IPS-18a (cell line): ENCODE measurements around the gene OR52A1.
"Not testable (repeated sequence)": the region's sequence is repeated elsewhere in the genome, so short reads cannot be mapped to it uniquely, and the experiment has no call there.

ENCODE experiments used
- H3K27ac ChIP-seq: one replicate; pipeline ENCODE4 v1.5.1; 2013; ENCODE audit warnings: low read length
- H3K27me3 ChIP-seq: one replicate; pipeline ENCODE4 v1.6.1; 2013; ENCODE audit warnings: mild to moderate bottlenecking, low read length; ENCODE audit not compliant: control insufficient read depth, insufficient read depth
- H3K36me3 ChIP-seq: one replicate; pipeline ENCODE4 v1.6.1; 2013; ENCODE audit warnings: low read depth, low read length; ENCODE audit not compliant: control insufficient read depth
- H3K4me1 ChIP-seq: one replicate; pipeline ENCODE4 v1.6.1; 2013; ENCODE audit warnings: low read depth, low read length; ENCODE audit not compliant: control insufficient read depth
- H3K4me3 ChIP-seq: one replicate; pipeline ENCODE4 v1.5.1; 2013; ENCODE audit warnings: low read length
- H3K9ac ChIP-seq: one replicate; pipeline ENCODE4 v1.6.1; 2013; ENCODE audit warnings: mild to moderate bottlenecking, low read length, moderate library complexity
- H3K9me3 ChIP-seq: one replicate; pipeline ENCODE4 v1.6.1; 2013; ENCODE audit warnings: low read depth, low read length; ENCODE audit not compliant: control insufficient read depth

OR52A1 gene

DNA sequence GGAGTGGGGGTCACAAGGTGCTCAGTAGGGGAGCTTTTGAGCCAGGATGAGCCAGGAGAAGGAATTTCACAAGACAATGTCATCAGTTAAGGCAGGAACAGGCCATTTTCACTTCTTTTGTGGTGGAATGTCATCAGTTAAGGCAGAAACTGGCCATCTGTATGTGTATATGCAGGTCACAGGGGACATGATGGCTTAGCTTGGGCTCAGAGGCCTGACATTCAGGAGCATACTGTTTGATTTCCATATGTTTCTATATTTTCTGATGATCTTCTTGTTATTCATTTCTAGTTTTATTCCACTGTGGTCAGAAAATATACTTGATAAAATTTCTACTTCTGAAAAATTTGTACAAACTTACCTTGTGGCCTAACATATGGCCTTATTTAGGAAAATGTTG lies 11.3 kb upstream of the OR52A1 start:
- not testable (repeated sequence) for H3K9me3 ChIP-seq, H3K27me3 ChIP-seq, H3K9ac ChIP-seq, H3K36me3 ChIP-seq, H3K4me3 ChIP-seq, H3K27ac ChIP-seq
- H3K4me1 ChIP-seq = peaks cover 11% of the 10 kb centered on the region

- H3K4me3 ChIP-seq, H3K9me3 ChIP-seq, H3K27ac ChIP-seq, H3K9ac ChIP-seq, H3K27me3 ChIP-seq, H3K36me3 ChIP-seq: not testable (repeated sequence)
- peaks cover 11% of the 10 kb centered on the region for H3K4me1 ChIP-seq
Observed at GRCh38 chr11:5164807-5165206, 10.2 kb upstream of the OR52A1 start.

DNA sequence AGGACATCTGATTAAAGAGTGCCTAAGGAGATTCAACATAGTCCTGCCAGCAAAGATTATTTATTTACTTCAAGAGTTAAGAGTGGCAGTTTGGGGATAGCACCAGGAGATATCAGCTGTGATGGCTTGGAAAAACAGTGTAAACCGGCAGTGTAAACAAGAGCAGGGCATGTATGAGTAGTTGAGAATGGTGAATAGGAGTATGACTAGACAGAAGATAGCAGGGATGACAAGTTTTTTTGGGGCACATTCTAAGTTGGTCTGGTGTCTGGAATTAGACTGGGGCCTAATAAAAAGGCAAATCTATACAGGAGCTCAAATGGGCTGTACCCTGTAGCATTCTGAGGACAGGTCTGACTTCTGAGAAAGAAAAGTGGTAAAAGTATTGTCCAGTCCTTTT lies 6.5 kb upstream of the OR52A1 start:
- H3K4me1 ChIP-seq, H3K27ac ChIP-seq, H3K27me3 ChIP-seq, H3K9ac ChIP-seq, H3K36me3 ChIP-seq, H3K9me3 ChIP-seq, H3K4me3 ChIP-seq: not testable (repeated sequence)

DNA sequence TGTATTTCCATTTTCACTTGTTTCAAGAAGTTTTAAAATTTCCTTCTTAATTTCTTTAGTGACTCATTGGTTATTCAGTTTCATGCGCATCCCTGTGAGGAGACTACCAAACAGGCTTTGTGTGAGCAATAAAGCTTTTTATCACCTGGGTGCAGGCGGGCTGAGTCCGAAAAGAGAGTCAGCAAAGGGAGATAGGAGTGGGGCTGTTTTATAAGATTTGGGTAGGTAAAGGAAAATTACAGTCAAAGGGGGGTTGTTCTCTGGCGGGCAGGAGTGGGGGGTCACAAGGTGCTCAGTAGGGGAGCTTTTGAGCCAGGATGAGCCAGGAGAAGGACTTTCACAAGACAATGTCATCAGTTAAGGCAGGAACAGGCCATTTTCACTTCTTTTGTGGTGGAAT lies 5.7 kb upstream of the OR52A1 start:
- H3K9me3 ChIP-seq, H3K4me3 ChIP-seq, H3K36me3 ChIP-seq, H3K9ac ChIP-seq, H3K27ac ChIP-seq, H3K4me1 ChIP-seq, H3K27me3 ChIP-seq: not testable (repeated sequence)

DNA sequence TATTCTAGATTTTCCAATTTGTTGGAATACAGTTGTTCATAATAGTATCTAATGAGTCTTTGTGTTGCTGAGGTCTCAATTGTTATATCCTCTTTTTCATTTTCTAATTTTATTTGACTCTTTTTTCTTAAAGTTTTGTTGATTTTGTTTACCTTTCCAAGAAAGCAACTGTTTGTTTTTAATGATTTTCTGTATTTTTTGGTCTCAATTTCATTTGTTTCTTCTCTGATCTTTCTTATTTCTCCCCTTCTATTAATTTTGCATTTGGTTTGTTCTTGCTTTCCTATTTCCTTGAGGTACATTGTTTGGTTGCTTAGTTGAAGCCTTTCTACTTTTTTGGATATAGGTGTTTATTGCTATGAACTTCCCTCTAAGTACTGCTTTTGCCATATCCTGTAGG lies 5.2 kb upstream of the OR52A1 start:
- H3K27me3 ChIP-seq = no peaks in the 10 kb centered on the region
- no peak overlapping the region for H3K9ac ChIP-seq
- H3K36me3 ChIP-seq = no peaks in the 10 kb centered on the region
- H3K4me1 ChIP-seq = no peaks in the 10 kb centered on the region
- no peaks in the 10 kb centered on the region for H3K9me3 ChIP-seq
- H3K27ac ChIP-seq = no peak overlapping the region
- no peak overlapping the region for H3K4me3 ChIP-seq

DNA sequence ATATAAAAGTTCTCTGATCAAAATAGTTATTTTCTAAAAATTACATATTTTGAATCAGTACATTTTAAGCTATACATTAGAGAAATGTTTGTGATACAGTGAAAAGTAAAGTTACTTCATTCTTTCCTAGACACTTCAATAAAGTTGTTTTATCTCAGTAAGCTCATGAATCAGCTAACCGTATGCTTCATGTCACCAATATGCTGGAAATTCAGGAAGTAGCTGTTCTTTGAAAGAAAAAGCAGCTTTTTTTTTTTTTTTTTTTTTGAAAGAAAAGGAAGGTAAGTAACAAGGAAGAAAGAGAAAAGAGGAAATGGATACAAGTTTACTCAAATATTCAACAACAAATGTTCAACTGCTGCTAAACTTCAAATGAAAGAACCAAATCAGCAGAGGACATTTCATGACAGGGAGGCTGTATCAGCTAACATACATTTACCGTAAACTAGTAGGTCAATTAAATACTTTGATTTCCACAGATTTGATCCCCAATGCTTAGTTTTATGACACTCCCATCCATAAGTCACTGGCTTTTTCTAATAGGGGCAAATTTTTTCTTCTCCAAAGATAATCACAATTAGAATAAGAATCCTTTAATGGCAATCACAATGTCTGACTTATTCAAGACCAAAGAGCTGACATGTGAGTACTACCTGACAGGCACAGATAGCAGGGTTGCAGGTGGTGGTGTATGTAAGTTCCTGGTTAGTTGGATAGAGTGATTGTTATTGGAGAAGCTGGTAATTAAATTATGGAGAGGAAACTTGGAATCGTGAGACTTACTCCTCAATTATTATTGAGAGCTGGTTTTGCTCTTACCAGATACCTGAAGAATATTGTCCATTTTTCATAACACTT lies 754 bp downstream of the OR52A1 start:
- H3K4me1 ChIP-seq = no peaks in the 10 kb centered on the region
- H3K36me3 ChIP-seq = no peaks in the 10 kb centered on the region
- H3K27ac ChIP-seq = no peak overlapping the region
- no peaks in the 10 kb centered on the region for H3K9me3 ChIP-seq
- H3K27me3 ChIP-seq = no peaks in the 10 kb centered on the region
- H3K9ac ChIP-seq = no peak overlapping the region
- no peak overlapping the region for H3K4me3 ChIP-seq

DNA sequence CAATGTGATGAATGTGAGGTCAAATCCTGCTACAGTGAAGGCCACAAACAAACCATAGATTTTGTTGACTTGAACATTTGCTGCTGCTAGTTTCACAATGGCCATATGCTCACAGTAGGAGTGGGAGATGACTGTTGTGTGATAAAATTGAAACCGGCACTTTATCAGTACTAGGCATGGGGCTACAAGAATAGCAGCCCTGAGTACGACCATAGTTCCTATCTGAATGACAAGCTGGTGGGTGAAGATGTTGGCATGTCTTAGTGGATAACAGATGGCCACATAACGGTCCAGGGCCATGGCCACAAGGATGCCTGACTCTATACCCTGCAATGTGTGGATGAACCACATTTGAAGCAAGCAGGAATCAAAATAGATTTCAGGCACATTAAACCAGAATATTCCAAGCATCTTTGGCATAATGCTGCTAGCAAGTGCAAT lies 2.8 kb downstream of the OR52A1 start:
- Histone ChIP-seq H3K9me3 (no peaks in the 10 kb centered on the region), H3K4me3 (no peak overlapping the region), H3K36me3 (no peaks in the 10 kb centered on the region), H3K27me3 (no peaks in the 10 kb centered on the region), H3K27ac (no peak overlapping the region), H3K4me1 (no peaks in the 10 kb centered on the region), H3K9ac (no peak overlapping the region)

DNA sequence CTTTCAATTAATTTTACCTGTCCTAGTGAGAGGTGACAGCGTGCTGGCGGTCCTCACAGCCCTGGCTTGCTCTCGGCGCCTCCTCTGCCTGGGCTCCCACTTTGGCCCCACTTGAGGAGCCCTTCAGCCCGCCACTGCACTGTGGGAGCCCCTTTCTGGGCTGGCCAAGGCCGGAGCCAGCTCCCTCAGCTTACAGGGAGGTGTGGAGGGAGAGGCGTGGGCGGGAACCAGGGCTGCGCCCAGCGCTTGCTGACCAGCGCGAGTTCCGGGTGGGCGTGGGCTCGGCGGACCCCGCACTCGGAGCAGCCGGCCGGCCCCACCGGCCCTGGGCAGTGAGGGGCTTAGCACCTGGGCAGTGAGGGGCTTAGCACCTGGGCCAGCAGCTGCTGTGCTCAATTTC lies 10.4 kb downstream of the OR52A1 start:
- not testable (repeated sequence) for H3K4me1 ChIP-seq, H3K9me3 ChIP-seq, H3K27ac ChIP-seq, H3K27me3 ChIP-seq, H3K36me3 ChIP-seq, H3K4me3 ChIP-seq, H3K9ac ChIP-seq

- Histone ChIP-seq H3K9me3 (no peaks in the 10 kb centered on the region), H3K4me1 (peaks cover 14% of the 10 kb centered on the region), H3K36me3 (no peaks in the 10 kb centered on the region), H3K27ac (no peak within 1 kb of the TSS), H3K27me3 (no peaks in the 10 kb centered on the region), H3K9ac (no peak within 1 kb of the TSS), H3K4me3 (no peak within 1 kb of the TSS)
Observed at GRCh38 chr11:5137996-5138395, 16.6 kb downstream of the OR52A1 start, which contains the start of gene OR52A5. OR52A5 (minus strand) TSS chr11:5138356; CDS start chr11:5132642, 5,714 bp downstream.

DNA sequence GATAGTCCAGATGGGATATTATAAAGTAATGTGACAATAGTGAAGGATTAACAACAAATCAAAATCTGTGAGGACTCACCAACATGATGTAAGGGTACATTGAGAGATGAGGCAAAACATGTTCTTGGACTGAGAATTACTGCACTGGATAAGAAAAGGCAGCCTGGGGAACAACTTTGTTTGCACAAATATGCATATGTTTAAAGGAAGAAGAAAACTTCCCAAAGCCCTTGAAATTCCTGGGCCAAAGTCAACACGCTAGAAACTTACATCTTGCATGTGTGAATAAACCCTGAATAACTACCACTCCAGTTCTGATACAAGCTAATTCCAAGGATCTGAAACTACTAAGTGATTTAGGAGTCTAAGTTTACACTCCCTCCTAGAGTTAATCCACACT lies 17.5 kb downstream of the OR52A1 start:
- Histone ChIP-seq H3K9me3 (no peaks in the 10 kb centered on the region), H3K4me1 (peaks cover 14% of the 10 kb centered on the region)

DNA sequence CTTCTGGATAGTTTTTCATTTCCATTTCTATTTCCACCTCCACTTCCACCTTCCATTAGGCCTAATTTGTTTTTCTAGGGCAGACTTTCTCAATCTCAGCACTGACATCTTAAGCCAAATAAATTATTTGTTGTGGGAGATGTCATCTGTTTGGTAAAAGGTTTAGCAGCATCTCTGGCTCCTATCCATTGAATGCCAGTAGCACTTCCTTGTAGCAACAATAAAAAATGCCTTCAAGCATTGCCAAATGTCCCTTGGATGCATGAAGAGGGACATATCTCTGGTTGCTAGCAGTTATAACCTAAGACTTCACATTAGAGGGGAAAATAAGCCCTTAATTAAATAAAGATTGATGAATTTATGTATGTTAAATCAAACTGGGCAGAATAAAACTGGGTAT lies 18.3 kb downstream of the OR52A1 start:
- no peak overlapping the region for H3K4me3 ChIP-seq
- peaks cover 14% of the 10 kb centered on the region for H3K4me1 ChIP-seq
- H3K27me3 ChIP-seq = no peaks in the 10 kb centered on the region
- H3K27ac ChIP-seq = no peak overlapping the region
- H3K9me3 ChIP-seq = no peaks in the 10 kb centered on the region
- H3K9ac ChIP-seq = no peak overlapping the region
- no peaks in the 10 kb centered on the region for H3K36me3 ChIP-seq

More for the DNA sequence above, 17.5 kb downstream of the OR52A1 start:
- Histone ChIP-seq H3K4me3 (no peak overlapping the region), H3K27me3 (no peaks in the 10 kb centered on the region), H3K36me3 (no peaks in the 10 kb centered on the region), H3K9ac (no peak overlapping the region), H3K27ac (no peak overlapping the region)

DNA sequence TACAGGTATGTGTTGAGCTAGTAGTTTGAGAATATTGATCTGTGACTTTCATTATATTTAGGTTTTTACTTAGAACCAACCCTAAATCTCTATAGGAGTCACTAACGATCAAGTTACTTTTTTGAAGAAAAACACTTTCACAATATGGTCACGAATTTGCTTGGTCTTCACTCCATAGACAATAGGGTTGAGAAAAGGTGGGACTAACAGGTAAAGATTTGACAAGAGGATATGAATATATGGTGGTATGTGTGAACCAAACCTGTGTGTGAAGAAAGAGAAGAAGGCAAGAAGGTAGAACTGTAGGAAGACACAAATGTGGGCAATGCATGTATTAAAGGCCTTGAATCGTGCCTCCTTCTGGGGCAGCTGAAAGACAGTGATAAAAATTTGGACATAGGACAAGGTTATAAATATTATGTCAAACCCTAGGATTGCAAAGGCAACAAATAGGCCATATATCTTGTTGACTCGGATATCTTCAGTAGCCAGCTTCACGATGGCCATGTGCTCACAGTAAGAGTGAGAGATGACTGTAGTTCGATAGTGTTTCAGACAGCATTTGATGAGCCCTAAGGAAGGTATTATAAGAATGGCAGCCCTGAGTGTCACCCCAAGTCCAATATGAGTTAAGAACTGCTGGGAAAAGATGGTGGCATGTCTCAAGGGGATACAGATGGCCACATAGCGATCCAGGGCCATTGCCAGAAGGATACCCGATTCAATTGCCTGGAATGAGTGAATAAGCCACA lies 22.8 kb downstream of the OR52A1 start:
- Histone ChIP-seq H3K9ac (no peak overlapping the region), H3K27me3 (no peaks in the 10 kb centered on the region), H3K27ac (no peak overlapping the region), H3K36me3 (no peaks in the 10 kb centered on the region), H3K4me3 (no peak overlapping the region), H3K4me1 (peaks cover 10% of the 10 kb centered on the region), H3K9me3 (no peaks in the 10 kb centered on the region)
